Esophagus muscularis mucosa (tissue), 4 donors: ENCODE data around the gene CDC14B. TPM values are rescaled to one million over a fixed set of nuclear protein-coding genes. Genes with fewer than 3 reads are reported as not detected.
A peak's percentile ranks its signal among the peaks of the same experiment; 100 is the strongest.

Experiments used
- DNase-seq: peaks from one replicate; pipeline ENCODE4 v3.0.0-alpha.2; 2017; ENCODE audit errors: extremely low spot score
- H3K27ac ChIP-seq, 4 donors: fragments of 200-600 bp; sonication (generic); replicated peaks in 1 of 4; 1 replicate in 3 of 4; 2 replicates in 1 of 4; pipeline ENCODE4 v1.5.1; 2016 to 2019; ENCODE audit warnings: mild to moderate bottlenecking in 1 of 4
- H3K27me3 ChIP-seq, 4 donors: fragments of 200-600 bp; sonication (generic); one replicate each; pipeline versions ENCODE4 v1.5.1 to v1.6.0; 2016 to 2019
- H3K36me3 ChIP-seq, 4 donors: fragments of 200-600 bp; sonication (generic); one replicate each; pipeline ENCODE4 v1.5.1; 2016 to 2019
- H3K4me1 ChIP-seq, 4 donors: fragments of 200-600 bp; sonication (generic); one replicate each; pipeline ENCODE4 v1.5.1; 2016 to 2019
- H3K4me3 ChIP-seq, 4 donors: fragments of 200-600 bp; sonication (generic); 1 replicate in 2 of 4; 2 replicates in 2 of 4; pipeline ENCODE4 v1.5.1; 2016 to 2019; ENCODE audit warnings: mild to moderate bottlenecking in 4 of 4, moderate library complexity in 1 of 4
- H3K9me3 ChIP-seq, 4 donors: fragments of 200-600 bp; sonication (generic); 1 replicate in 3 of 4; 2 replicates in 1 of 4; pipeline ENCODE4 v1.5.1; 2016 to 2019
- EP300 ChIP-seq: sonication (generic); formaldehyde crosslinking; IDR thresholded peaks from one replicate; pipeline ENCODE4 v1.6.1; 2017; ENCODE audit warnings: antibody characterized with exemption
- POLR2A ChIP-seq: fragments of 450-650 bp; IDR thresholded peaks from one replicate; pipeline ENCODE4 v1.6.1; 2017; ENCODE audit warnings: antibody characterized with exemption, moderate library complexity, mild to moderate bottlenecking, low read depth
- POLR2AphosphoS5 ChIP-seq, 2 donors: sonication (generic); formaldehyde crosslinking; IDR thresholded peaks; one replicate each; pipeline ENCODE4 v1.6.1; 2017; ENCODE audit warnings: antibody characterized with exemption in 2 of 2
- WGBS: methylation state at CpG from one replicate; pipeline ENCODE4 v1.1.5; 2018; 5-methylcytosine and 5-hydroxymethylcytosine counted together
- intact Hi-C: fragments of 100-400 bp; cut with DNase I; formaldehyde crosslinking; loops from one replicate; pipeline ENCODE4 v1.15.1; 2023
- total RNA-seq, 4 donors: library from RNA; depleted of rRNA; stranded (reverse); fragments of >200 nt; gene quantifications; one replicate each; pipeline versions ENCODE4 v1.1.0 to v1.2.1, GENCODE V29; 2016
- TF ChIP-seq, protein P1 (sequence below), 3 experiments: fragments of 200-600 bp in 2 of 3; fragments of 450-650 bp in 1 of 3; sonication (generic) in 2 of 3; IDR thresholded peaks; one replicate each; pipeline ENCODE4 v1.5.1; 2017 to 2019; ENCODE audit warnings: antibody characterized with exemption in 3 of 3, mild to moderate bottlenecking in 2 of 3, moderate library complexity in 1 of 3

Gene CDC14B
- total RNA-seq, 4 donors from 2014 or later: 22.0 to 39.7 (median 27.0) TPM

DNA sequence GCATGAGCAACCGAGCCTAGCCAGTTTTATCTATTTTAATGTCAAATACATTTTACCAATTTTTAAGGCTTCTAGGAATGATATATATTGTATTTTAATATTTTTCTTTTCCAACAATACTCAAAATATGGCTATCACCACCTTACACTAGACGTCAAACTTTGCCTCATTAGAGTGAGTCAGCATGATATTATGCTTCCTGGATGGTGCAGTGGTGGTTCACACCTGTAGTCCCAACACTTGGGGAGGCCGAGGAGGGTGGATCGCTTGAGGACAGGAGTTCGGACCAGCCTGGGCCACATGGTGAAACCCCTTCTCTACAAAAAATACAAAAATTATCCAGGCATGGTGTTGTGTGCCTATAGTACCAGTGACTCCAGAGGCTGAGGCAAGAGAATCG, 7.3 kb upstream of the CDC14B start:
- intact Hi-C loops: no loop called here

DNA sequence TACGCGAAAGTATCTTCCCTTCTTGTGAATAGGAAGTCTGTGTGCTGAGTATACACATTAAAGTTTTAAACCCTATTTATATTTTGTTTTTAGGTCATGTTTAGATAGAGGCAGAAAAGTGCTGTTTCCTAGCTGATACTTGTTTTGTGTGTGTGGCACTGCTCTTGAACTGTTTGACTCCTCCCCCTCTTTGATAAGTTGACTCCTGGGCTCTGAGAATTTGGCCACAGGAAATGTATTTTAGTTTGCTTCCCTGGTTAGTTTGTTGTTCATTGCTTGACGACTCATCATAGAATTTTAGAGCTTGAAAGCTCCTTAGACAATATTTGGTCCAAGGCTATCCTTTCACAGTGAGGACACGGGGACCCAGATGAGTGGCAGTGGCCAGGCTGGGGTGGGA, 2.0 kb upstream of the CDC14B start:
- Histone ChIP-seq H3K9me3 (no peaks in the 10 kb centered on the region), H3K36me3 (no peaks in the 10 kb centered on the region), H3K27ac (no peak overlapping the region), H3K4me3 (no peak overlapping the region), H3K4me1 (peaks cover 0 to 22% (median 17%) of the 10 kb centered on the region in 4 donors), H3K27me3 (no peaks in the 10 kb centered on the region)
- DNase-seq: peak; percentile 26
- 72% methylated on average over 4 of the region's 4 CpGs for WGBS
- TF ChIP-seq EP300: no peak
- no peak for TF ChIP-seq POLR2AphosphoS5 (IDR thresholded peaks at IDR 0.05)
- TF ChIP-seq, protein P1, sequence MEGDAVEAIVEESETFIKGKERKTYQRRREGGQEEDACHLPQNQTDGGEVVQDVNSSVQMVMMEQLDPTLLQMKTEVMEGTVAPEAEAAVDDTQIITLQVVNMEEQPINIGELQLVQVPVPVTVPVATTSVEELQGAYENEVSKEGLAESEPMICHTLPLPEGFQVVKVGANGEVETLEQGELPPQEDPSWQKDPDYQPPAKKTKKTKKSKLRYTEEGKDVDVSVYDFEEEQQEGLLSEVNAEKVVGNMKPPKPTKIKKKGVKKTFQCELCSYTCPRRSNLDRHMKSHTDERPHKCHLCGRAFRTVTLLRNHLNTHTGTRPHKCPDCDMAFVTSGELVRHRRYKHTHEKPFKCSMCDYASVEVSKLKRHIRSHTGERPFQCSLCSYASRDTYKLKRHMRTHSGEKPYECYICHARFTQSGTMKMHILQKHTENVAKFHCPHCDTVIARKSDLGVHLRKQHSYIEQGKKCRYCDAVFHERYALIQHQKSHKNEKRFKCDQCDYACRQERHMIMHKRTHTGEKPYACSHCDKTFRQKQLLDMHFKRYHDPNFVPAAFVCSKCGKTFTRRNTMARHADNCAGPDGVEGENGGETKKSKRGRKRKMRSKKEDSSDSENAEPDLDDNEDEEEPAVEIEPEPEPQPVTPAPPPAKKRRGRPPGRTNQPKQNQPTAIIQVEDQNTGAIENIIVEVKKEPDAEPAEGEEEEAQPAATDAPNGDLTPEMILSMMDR (IDR thresholded peaks at IDR 0.05): no peak
- TF ChIP-seq POLR2A: no peak
- intact Hi-C loops: no loop called here

More for the DNA sequence above, 7.3 kb upstream of the CDC14B start:
- WGBS: 89% methylated on average over 6 of the region's 6 CpGs
- Histone ChIP-seq H3K27ac (no peak overlapping the region), H3K4me3 (no peak overlapping the region), H3K36me3 (no peaks in the 10 kb centered on the region), H3K4me1 (no peaks in the 10 kb centered on the region), H3K27me3 (peaks cover 0 to 8% (median 0%) of the 10 kb centered on the region in 4 donors), H3K9me3 (no peaks in the 10 kb centered on the region)
- peak; percentile 39 for DNase-seq
- TF ChIP-seq POLR2AphosphoS5 (IDR thresholded peaks at IDR 0.05): no peak
- no peak for TF ChIP-seq POLR2A
- TF ChIP-seq EP300: no peak
- TF ChIP-seq, protein P1 (IDR thresholded peaks at IDR 0.05): no peak

DNA sequence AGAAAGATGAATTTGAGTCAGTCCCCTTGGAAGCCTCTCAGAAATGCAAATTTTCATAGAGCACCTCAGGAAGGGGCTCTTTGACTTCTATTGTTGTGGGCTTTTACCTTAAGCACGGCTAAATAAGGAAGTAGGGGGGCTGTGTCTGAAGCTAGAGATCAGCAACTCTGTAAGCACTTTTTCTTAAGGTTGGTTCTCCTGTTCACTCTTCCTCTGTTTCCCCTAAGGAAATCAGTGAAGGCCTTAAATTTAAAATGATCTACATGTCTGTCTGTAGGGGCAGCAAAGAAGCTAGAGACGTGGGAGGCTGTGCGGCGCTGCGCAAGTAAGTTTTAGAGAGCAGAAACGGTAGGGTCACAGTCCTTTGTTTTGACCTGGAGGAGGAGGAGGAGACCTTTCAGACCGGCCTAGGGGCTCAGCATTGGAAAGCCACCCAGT, 1.2 kb upstream of the CDC14B start:
- Histone ChIP-seq H3K27me3 (no peaks in the 10 kb centered on the region), H3K36me3 (no peaks in the 10 kb centered on the region), H3K9me3 (no peaks in the 10 kb centered on the region), H3K27ac (peak overlapping the region in 1 of 4 donors; percentile 8), H3K4me3 (no peak overlapping the region), H3K4me1 (peaks cover 0 to 22% (median 17%) of the 10 kb centered on the region in 4 donors)
- peak; percentile 55 for DNase-seq
- intact Hi-C loops: no loop called here
- TF ChIP-seq POLR2A: no peak
- no peak for TF ChIP-seq EP300
- TF ChIP-seq, protein P1 (IDR thresholded peaks at IDR 0.05): no peak
- TF ChIP-seq POLR2AphosphoS5 (IDR thresholded peaks at IDR 0.05): no peak
- WGBS: 56% methylated on average over 7 of the region's 7 CpGs

DNA sequence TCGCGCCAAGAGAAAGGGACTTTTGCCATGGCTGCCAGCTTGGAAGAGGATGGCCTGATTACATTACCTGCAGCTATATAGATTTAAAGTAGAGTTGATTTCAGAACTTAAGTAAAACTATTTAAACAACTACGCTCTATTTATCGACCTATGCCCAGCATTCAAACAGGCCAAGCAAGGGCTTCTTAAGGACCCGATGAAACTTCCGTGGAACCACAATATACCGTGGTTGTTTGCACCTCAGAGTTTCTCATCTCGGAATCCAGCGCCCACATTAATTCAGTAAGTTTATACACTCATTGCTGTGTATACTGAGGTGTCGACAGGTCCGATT, 505 bp upstream of the CDC14B start:
- no peaks in the 10 kb centered on the region for H3K36me3 ChIP-seq
- peak overlapping the region; percentile 74 to 89 (median 84) for H3K27ac ChIP-seq
- peaks cover 0 to 22% (median 17%) of the 10 kb centered on the region in 4 donors for H3K4me1 ChIP-seq
- WGBS: 53% methylated on average over 11 of the region's 11 CpGs
- H3K27me3 ChIP-seq: no peaks in the 10 kb centered on the region
- no peak for DNase-seq
- intact Hi-C loops: no loop called here
- H3K9me3 ChIP-seq: no peaks in the 10 kb centered on the region
- no peak for TF ChIP-seq POLR2AphosphoS5 (IDR thresholded peaks at IDR 0.05)
- TF ChIP-seq EP300: no peak
- TF ChIP-seq, protein P1 (IDR thresholded peaks at IDR 0.05): no peak
- TF ChIP-seq POLR2A: no peak
- H3K4me3 ChIP-seq: peak overlapping the region; percentile 89 to 93 (median 92)

DNA sequence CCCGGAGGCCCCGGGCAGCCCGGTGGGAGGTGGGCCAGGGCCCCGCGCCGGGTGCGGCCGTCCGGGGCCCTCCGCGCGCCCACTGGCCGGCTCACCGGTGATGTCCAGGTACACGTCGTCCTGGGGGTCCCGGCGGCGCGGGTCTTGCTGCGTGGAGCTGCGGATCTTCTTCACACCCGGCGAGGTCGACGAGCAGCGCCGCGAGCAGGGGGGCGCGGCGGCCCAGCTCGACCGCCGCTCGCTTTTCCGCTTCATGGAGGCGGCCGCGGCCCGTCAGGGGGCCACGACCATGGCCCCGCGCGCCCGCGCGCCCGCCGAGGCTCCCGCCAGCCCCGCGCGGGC, 548 bp downstream of the CDC14B start:
- 0% methylated on average over 3 of the region's 54 CpGs for WGBS
- intact Hi-C loops: loop anchor here (5.0 kb wide), 2 partner anchors 33 to 52 kb away; no protein-coding TSS in a partner anchor
- peak overlapping the region; percentile 85 to 92 (median 88) for H3K27ac ChIP-seq
- no peaks in the 10 kb centered on the region for H3K27me3 ChIP-seq
- no peaks in the 10 kb centered on the region for H3K9me3 ChIP-seq
- no peaks in the 10 kb centered on the region for H3K36me3 ChIP-seq
- DNase-seq: peak; percentile 68
- H3K4me3 ChIP-seq: peak overlapping the region; percentile 89 to 93 (median 92)
- peaks cover 0 to 27% (median 19%) of the 10 kb centered on the region in 4 donors for H3K4me1 ChIP-seq
- TF ChIP-seq POLR2A (no peak), EP300 (no peak), POLR2AphosphoS5 (IDR thresholded peaks at IDR 0.05) (no peak)
- TF ChIP-seq, protein P1 (IDR thresholded peaks at IDR 0.05): no peak
